ENCODE results near the gene SPATA21.
"Not testable (repeated sequence)": the region's sequence is repeated elsewhere in the genome, so short reads cannot be mapped to it uniquely, and the experiment has no call there.

Gene SPATA21

GRCh38 chr1:16474891-16475290 lies 37.7 kb upstream of the SPATA21 start:
- CTCF ChIA-PET: interaction anchor here (1.0 kb wide), 1 partner anchor 9 kb away, joined by 3 read pairs; no protein-coding TSS in a partner anchor

GRCh38 chr1:16474166-16474800 lies 37.1 kb upstream of the SPATA21 start:
- POLR2A ChIA-PET: no interaction called here
- CTCF ChIA-PET: interaction anchor here (1.0 kb wide), 1 partner anchor 10 kb away, joined by 3 read pairs; no protein-coding TSS in a partner anchor
- no peak for DNase-seq (ENCODE audit: extremely low spot score)
- TF ChIP-seq CTCF (IDR thresholded peaks at IDR 0.05; ENCODE audit: control extremely low read depth, extremely low read depth, low read depth, missing control alignments): no peak

More at GRCh38 chr1:16474891-16475290, 37.7 kb upstream of the SPATA21 start:
- POLR2A ChIA-PET; DNase-seq (ENCODE audit: extremely low spot score): not testable (repeated sequence)
- peak; percentile 7 for TF ChIP-seq CTCF (IDR thresholded peaks at IDR 0.05; ENCODE audit: control extremely low read depth, extremely low read depth, low read depth, missing control alignments)

GRCh38 chr1:16468558-16468957 lies 31.3 kb upstream of the SPATA21 start:
- ChIA-PET POLR2A (no interaction called here), CTCF (no interaction called here)
- TF ChIP-seq CTCF (IDR thresholded peaks at IDR 0.05; ENCODE audit: control extremely low read depth, extremely low read depth, low read depth, missing control alignments): no peak
- DNase-seq (ENCODE audit: extremely low spot score): no peak

- CTCF ChIA-PET: interaction anchor here (1.1 to 2.0 kb wide), 2 partner anchors 10 to 13 kb away, joined by 3 to 7 read pairs; no protein-coding TSS in a partner anchor
- DNase-seq (ENCODE audit: extremely low spot score): no peak
- TF ChIP-seq CTCF (IDR thresholded peaks at IDR 0.05; ENCODE audit: control extremely low read depth, extremely low read depth, low read depth, missing control alignments): no peak
- POLR2A ChIA-PET: no interaction called here
Measured at GRCh38 chr1:16464917-16465625, 27.8 kb upstream of the SPATA21 start.

GRCh38 chr1:16462773-16463330 lies 25.6 kb upstream of the SPATA21 start:
- CTCF ChIA-PET: interaction anchor here (0.9 to 1.0 kb wide), 2 partner anchors 9 to 23 kb away, joined by 3 to 5 read pairs; partner anchors contain the start of gene NECAP2
- POLR2A ChIA-PET: no interaction called here
- no peak for DNase-seq (ENCODE audit: extremely low spot score)
- no peak for TF ChIP-seq CTCF (IDR thresholded peaks at IDR 0.05; ENCODE audit: control extremely low read depth, extremely low read depth, low read depth, missing control alignments)

GRCh38 chr1:16461681-16462080 lies 24.5 kb upstream of the SPATA21 start:
- POLR2A ChIA-PET: no interaction called here
- CTCF ChIA-PET: interaction anchor here (1.0 to 1.2 kb wide), 2 partner anchors 8 to 21 kb away, joined by 3 read pairs; partner anchors contain the start of gene NECAP2
- no peak for DNase-seq (ENCODE audit: extremely low spot score)
- no peak for TF ChIP-seq CTCF (IDR thresholded peaks at IDR 0.05; ENCODE audit: control extremely low read depth, extremely low read depth, low read depth, missing control alignments)
